GM23338 (cell line): ENCODE results near the gene ZNF536. TPM values are rescaled to one million over a fixed set of nuclear protein-coding genes. Genes with fewer than 3 reads are reported as not detected.

ENCODE experiments used
- ATAC-seq: fragments of 200-7000 bp; cut with Tn5 transposase; 3 replicates; pipeline ENCODE4 v1.9.1; 2020
- DNase-seq: peaks from one replicate; pipeline ENCODE4 v3.0.0-alpha.2; 2015; ENCODE audit warnings: low spot score
- H2AFZ ChIP-seq: fragments of 200-600 bp; sonication (generic); 2 replicates; pipeline ENCODE4 v1.8.0; 2016; ENCODE audit warnings: antibody characterized with exemption, mild to moderate bottlenecking, moderate library complexity
- H3F3A ChIP-seq: fragments of 200-600 bp; sonication (generic); replicated peaks from 2 replicates; pipeline ENCODE4 v1.8.0; 2017; ENCODE audit warnings: antibody characterized with exemption, mixed run types, low read depth
- H3K27ac ChIP-seq: fragments of 200-600 bp; sonication (generic); 2 replicates; pipeline ENCODE4 v1.6.1; 2016; ENCODE audit warnings: low read depth
- H3K27me3 ChIP-seq: fragments of 200-600 bp; sonication (generic); 2 replicates; pipeline ENCODE4 v1.8.0; 2016; ENCODE audit warnings: mild to moderate bottlenecking, mixed run types, moderate library complexity; ENCODE audit not compliant: insufficient read depth
- H3K36me3 ChIP-seq: fragments of 200-600 bp; sonication (generic); 2 replicates; pipeline ENCODE4 v1.8.0; 2016; ENCODE audit warnings: mild to moderate bottlenecking; ENCODE audit not compliant: insufficient read depth
- H3K4me1 ChIP-seq: fragments of 200-600 bp; sonication (generic); 2 replicates; pipeline ENCODE4 v1.8.0; 2016; ENCODE audit warnings: mild to moderate bottlenecking, moderate library complexity; ENCODE audit not compliant: insufficient read depth
- H3K4me2 ChIP-seq: fragments of 200-600 bp; sonication (generic); 2 replicates; pipeline ENCODE4 v1.7.1; 2017; ENCODE audit warnings: mixed run types
- H3K4me3 ChIP-seq: fragments of 200-600 bp; sonication (generic); 2 replicates; pipeline ENCODE4 v1.6.1; 2016; ENCODE audit warnings: mixed run types
- H3K79me2 ChIP-seq: fragments of 200-600 bp; sonication (generic); replicated peaks from 2 replicates; pipeline ENCODE4 v1.8.0; 2017; ENCODE audit warnings: mild to moderate bottlenecking; ENCODE audit not compliant: insufficient read depth
- H3K9me2 ChIP-seq: fragments of 200-600 bp; sonication (generic); 2 replicates; pipeline ENCODE4 v1.8.0; 2017; ENCODE audit not compliant: insufficient read depth
- H4K20me1 ChIP-seq: fragments of 200-600 bp; sonication (generic); replicated peaks from 2 replicates; pipeline ENCODE4 v1.8.0; 2017; ENCODE audit warnings: mild to moderate bottlenecking; ENCODE audit not compliant: insufficient read depth
- H3K27ac Mint-ChIP-seq: 2 replicates; pipeline ENCODE4 v1.8.0; 2020; ENCODE audit warnings: inconsistent platforms, mild to moderate bottlenecking, moderate library complexity, mixed read lengths
- H3K27me3 Mint-ChIP-seq: 3 replicates; pipeline ENCODE4 v1.8.0; 2022; ENCODE audit warnings: low read depth, mild to moderate bottlenecking, moderate library complexity, mixed read lengths, inconsistent platforms; ENCODE audit not compliant: insufficient read depth, poor library complexity
- H3K36me3 Mint-ChIP-seq: 3 replicates; pipeline ENCODE4 v1.8.0; 2021; ENCODE audit warnings: low read depth, mild to moderate bottlenecking, inconsistent platforms, moderate library complexity, mixed read lengths
- H3K4me1 Mint-ChIP-seq: 3 replicates; pipeline ENCODE4 v1.8.0; 2020; ENCODE audit warnings: mild to moderate bottlenecking, inconsistent platforms, mixed read lengths
- H3K4me3 Mint-ChIP-seq: 3 replicates; pipeline ENCODE4 v1.8.0; 2021; ENCODE audit warnings: moderate library complexity, mild to moderate bottlenecking, inconsistent platforms, mixed read lengths
- H3K9me3 Mint-ChIP-seq: 3 replicates; pipeline ENCODE4 v1.8.0; 2020; ENCODE audit warnings: moderate library complexity, mild to moderate bottlenecking, inconsistent platforms, mixed read lengths
- ETS1 ChIP-seq: IDR thresholded peaks from 2 replicates; pipeline ENCODE4 v1.6.1; 2016; ENCODE audit warnings: antibody characterized with exemption
- NANOG ChIP-seq: IDR thresholded peaks from 2 replicates; pipeline ENCODE4 v1.6.1; 2016; ENCODE audit warnings: antibody characterized with exemption, borderline replicate concordance
- POLR2AphosphoS5 ChIP-seq: IDR thresholded peaks from 2 replicates; pipeline ENCODE4 v1.6.1; 2016; ENCODE audit warnings: antibody characterized with exemption, low read depth
- ZNF114 ChIP-seq: fragments of 250-450 bp; sonication (Bioruptor Pico); IDR thresholded peaks from 2 replicates; pipeline ENCODE4 v1.5.0; 2020; ENCODE audit warnings: mild to moderate bottlenecking, moderate library complexity
- ZNF331 ChIP-seq: fragments of 250-450 bp; sonication (Bioruptor Pico); IDR thresholded peaks from 2 replicates; pipeline ENCODE4 v1.5.0; 2020; ENCODE audit warnings: low read depth, mild to moderate bottlenecking, moderate library complexity
- polyA plus RNA-seq: library from polyadenylated mRNA; unstranded; fragments of >200 nt; fragmentation: Nextera tagmentation; extraction: Ambion mirVana; gene quantifications from 2 replicates; pipeline ENCODE4 v1.2.1, GENCODE V29; 2016
- total RNA-seq: library from RNA; depleted of rRNA; stranded (reverse); fragments of >200 nt; shearing (Covaris generic); gene quantifications from 2 replicates; pipeline ENCODE4 v1.2.3, GENCODE V29; 2014
- TF ChIP-seq, protein P1 (sequence below), 2 experiments: fragments of 200-600 bp in 1 of 2; sonication (generic) in 1 of 2; conservative IDR thresholded peaks; 2 replicates each; pipeline versions ENCODE4 v1.5.1 to v1.6.1; 2016 to 2017; ENCODE audit warnings: antibody characterized with exemption in 2 of 2, low read depth in 2 of 2, mild to moderate bottlenecking in 2 of 2, moderate library complexity in 1 of 2
- TF ChIP-seq, protein P2 (sequence below): fragments of 250-450 bp; sonication (Bioruptor Pico); IDR thresholded peaks from 2 replicates; pipeline ENCODE4 v1.5.0; 2020; ENCODE audit warnings: mild to moderate bottlenecking, moderate library complexity

The ZNF536 gene
- total and polyA plus RNA-seq, 2 experiments from 2014 or later = 0.07 TPM; not detected in 1

DNA sequence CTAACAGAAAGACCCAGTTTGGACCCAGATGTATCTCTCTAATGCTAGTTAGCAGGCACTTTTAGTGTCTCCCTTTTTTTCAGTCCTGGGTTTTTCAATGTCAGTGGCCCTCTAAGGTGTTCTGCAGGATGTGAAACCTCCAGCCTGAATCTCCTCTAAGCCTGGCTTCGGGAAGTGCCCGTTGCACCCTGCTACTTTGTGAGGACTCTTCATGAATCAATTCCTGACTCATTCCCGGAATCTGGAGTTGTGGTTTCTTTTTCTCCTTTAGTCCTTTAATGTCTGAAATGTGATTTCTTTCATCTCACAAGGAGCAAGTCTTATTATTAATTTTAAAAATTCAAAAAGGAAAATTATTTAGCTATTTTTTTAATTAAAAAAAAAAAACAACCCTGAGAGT lies 116.0 kb downstream of the ZNF536 start (continued):
- TF ChIP-seq, protein P1, sequence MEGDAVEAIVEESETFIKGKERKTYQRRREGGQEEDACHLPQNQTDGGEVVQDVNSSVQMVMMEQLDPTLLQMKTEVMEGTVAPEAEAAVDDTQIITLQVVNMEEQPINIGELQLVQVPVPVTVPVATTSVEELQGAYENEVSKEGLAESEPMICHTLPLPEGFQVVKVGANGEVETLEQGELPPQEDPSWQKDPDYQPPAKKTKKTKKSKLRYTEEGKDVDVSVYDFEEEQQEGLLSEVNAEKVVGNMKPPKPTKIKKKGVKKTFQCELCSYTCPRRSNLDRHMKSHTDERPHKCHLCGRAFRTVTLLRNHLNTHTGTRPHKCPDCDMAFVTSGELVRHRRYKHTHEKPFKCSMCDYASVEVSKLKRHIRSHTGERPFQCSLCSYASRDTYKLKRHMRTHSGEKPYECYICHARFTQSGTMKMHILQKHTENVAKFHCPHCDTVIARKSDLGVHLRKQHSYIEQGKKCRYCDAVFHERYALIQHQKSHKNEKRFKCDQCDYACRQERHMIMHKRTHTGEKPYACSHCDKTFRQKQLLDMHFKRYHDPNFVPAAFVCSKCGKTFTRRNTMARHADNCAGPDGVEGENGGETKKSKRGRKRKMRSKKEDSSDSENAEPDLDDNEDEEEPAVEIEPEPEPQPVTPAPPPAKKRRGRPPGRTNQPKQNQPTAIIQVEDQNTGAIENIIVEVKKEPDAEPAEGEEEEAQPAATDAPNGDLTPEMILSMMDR (conservative IDR thresholded peaks at IDR 0.05; ENCODE audit: low read depth in 2 of 2) = no peak
- TF ChIP-seq ZNF114 = no peak

DNA sequence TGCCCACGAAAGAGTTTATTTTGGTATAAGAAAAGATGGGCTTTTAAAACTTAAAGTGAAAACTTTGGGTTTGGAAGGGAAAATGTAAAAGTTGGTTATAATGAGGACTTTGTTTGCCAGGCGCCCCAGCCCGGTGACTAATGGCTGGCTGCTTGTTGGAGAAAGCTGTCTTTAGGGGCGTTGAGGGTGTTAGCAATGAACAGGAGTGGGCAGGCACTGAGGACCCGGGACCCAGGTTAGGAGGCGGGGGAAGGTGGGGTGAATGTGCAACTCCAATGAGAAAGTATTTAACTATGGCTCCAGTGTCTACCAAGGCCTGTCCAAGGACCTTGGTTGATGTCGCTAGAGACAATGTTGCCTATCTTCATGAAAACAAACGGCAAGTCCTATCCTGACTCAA lies 118.6 kb downstream of the ZNF536 start:
- DNase-seq (no peak), ATAC-seq (no peak)
- Mint-ChIP-seq H3K4me3 (no peak overlapping the region), H3K4me1 (peaks cover 35% of the 10 kb centered on the region), H3K27ac (no peak overlapping the region), H3K27me3 (peaks cover 2% of the 10 kb centered on the region), H3K36me3 (no peaks in the 10 kb centered on the region), H3K9me3 (no peaks in the 10 kb centered on the region)
- TF ChIP-seq ZNF331 = no peak
- Histone ChIP-seq H3K27me3 (no peaks in the 10 kb centered on the region), H3F3A (no peaks in the 10 kb centered on the region), H3K79me2 (no peaks in the 10 kb centered on the region), H3K27ac (no peak overlapping the region), H3K4me3 (no peak overlapping the region), H3K9me2 (no peaks in the 10 kb centered on the region), H3K4me1 (peaks cover 28% of the 10 kb centered on the region), H2AFZ (peak overlapping the region; percentile 43), H4K20me1 (no peaks in the 10 kb centered on the region), H3K4me2 (no peak overlapping the region), H3K36me3 (no peaks in the 10 kb centered on the region)

DNA sequence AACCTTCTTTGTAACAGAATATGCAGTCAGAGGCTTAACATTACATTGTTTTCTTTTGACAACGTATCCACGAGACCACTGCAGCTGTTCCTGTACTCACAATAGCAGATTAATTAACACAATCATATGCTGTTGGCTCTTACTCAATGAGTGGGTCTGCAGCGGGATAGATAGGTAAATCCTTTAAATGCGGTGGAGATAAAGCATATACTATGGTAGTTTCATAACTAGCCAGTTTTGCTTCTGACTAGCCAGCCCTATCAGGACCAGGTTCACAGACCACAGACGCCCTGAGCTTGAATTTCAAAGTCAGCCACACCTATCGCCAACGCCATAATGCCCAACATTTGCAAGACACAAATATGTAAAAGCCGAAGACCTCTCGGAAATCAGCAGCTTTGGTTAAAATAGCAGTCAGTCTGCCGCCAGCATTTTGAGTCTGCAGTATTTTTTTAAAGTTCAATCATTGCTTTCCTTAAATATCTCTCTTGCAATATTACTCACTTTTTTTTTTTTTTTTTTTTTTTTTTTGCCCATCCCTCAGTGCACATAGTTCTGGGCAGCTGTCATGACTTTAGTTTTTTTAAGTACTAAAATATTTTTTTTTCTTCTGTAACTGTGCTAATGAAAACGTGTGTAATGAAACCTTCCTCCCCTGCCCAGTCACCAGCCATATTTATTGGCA lies 120.5 kb downstream of the ZNF536 start:
- no peaks in the 10 kb centered on the region for H3F3A ChIP-seq
- Mint-ChIP-seq H3K4me3 (peak overlapping the region; percentile 16; the same call in 1 of the 3 replicates), H3K9me3 (no peaks in the 10 kb centered on the region), H3K4me1 (peaks cover 38% of the 10 kb centered on the region), H3K36me3 (no peaks in the 10 kb centered on the region), H3K27me3 (peaks cover 2% of the 10 kb centered on the region), H3K27ac (no peak overlapping the region)
- no peaks in the 10 kb centered on the region for H4K20me1 ChIP-seq
- DNase-seq = peak; percentile 32
- H3K4me1 ChIP-seq = peaks cover 28% of the 10 kb centered on the region
- H3K79me2 ChIP-seq = no peaks in the 10 kb centered on the region
- no peaks in the 10 kb centered on the region for H3K36me3 ChIP-seq
- peak overlapping the region; percentile 30 for H3K4me2 ChIP-seq
- H3K4me3 ChIP-seq = peak overlapping the region; percentile 6
- H3K27me3 ChIP-seq = no peaks in the 10 kb centered on the region
- no peak overlapping the region for H3K27ac ChIP-seq
- H3K9me2 ChIP-seq = no peaks in the 10 kb centered on the region
- ATAC-seq = peak; percentile 39; the same call in 2 of the 3 replicates
- no peak overlapping the region for H2AFZ ChIP-seq
- TF ChIP-seq ETS1 = no peak
- TF ChIP-seq, protein P2, sequence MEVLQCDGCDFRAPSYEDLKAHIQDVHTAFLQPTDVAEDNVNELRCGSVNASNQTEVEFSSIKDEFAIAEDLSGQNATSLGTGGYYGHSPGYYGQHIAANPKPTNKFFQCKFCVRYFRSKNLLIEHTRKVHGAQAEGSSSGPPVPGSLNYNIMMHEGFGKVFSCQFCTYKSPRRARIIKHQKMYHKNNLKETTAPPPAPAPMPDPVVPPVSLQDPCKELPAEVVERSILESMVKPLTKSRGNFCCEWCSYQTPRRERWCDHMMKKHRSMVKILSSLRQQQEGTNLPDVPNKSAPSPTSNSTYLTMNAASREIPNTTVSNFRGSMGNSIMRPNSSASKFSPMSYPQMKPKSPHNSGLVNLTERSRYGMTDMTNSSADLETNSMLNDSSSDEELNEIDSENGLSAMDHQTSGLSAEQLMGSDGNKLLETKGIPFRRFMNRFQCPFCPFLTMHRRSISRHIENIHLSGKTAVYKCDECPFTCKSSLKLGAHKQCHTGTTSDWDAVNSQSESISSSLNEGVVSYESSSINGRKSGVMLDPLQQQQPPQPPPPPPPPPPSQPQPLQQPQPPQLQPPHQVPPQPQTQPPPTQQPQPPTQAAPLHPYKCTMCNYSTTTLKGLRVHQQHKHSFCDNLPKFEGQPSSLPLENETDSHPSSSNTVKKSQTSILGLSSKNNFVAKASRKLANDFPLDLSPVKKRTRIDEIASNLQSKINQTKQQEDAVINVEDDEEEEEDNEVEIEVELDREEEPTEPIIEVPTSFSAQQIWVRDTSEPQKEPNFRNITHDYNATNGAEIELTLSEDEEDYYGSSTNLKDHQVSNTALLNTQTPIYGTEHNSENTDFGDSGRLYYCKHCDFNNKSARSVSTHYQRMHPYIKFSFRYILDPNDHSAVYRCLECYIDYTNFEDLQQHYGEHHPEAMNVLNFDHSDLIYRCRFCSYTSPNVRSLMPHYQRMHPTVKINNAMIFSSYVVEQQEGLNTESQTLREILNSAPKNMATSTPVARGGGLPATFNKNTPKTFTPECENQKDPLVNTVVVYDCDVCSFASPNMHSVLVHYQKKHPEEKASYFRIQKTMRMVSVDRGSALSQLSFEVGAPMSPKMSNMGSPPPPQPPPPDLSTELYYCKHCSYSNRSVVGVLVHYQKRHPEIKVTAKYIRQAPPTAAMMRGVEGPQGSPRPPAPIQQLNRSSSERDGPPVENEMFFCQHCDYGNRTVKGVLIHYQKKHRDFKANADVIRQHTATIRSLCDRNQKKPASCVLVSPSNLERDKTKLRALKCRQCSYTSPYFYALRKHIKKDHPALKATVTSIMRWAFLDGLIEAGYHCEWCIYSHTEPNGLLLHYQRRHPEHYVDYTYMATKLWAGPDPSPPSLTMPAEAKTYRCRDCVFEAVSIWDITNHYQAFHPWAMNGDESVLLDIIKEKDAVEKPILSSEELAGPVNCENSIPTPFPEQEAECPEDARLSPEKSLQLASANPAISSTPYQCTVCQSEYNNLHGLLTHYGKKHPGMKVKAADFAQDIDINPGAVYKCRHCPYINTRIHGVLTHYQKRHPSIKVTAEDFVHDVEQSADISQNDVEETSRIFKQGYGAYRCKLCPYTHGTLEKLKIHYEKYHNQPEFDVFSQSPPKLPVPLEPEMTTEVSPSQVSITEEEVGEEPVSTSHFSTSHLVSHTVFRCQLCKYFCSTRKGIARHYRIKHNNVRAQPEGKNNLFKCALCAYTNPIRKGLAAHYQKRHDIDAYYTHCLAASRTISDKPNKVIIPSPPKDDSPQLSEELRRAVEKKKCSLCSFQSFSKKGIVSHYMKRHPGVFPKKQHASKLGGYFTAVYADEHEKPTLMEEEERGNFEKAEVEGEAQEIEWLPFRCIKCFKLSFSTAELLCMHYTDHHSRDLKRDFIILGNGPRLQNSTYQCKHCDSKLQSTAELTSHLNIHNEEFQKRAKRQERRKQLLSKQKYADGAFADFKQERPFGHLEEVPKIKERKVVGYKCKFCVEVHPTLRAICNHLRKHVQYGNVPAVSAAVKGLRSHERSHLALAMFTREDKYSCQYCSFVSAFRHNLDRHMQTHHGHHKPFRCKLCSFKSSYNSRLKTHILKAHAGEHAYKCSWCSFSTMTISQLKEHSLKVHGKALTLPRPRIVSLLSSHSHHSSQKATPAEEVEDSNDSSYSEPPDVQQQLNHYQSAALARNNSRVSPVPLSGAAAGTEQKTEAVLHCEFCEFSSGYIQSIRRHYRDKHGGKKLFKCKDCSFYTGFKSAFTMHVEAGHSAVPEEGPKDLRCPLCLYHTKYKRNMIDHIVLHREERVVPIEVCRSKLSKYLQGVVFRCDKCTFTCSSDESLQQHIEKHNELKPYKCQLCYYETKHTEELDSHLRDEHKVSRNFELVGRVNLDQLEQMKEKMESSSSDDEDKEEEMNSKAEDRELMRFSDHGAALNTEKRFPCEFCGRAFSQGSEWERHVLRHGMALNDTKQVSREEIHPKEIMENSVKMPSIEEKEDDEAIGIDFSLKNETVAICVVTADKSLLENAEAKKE (CRISPR knock-in tag) = no peak
- TF ChIP-seq NANOG = no peak
- TF ChIP-seq, protein P1 (conservative IDR thresholded peaks at IDR 0.05; ENCODE audit: low read depth in 2 of 2) = no peak
- no peak for TF ChIP-seq POLR2AphosphoS5
